Left forelimb (tissue), 1 donor: ENCODE measurements around the gene GARRE1.
A peak's percentile ranks its signal among the peaks of the same experiment; 100 is the strongest.
"Not testable (repeated sequence)": the region's sequence is repeated elsewhere in the genome, so short reads cannot be mapped to it uniquely, and the experiment has no call there.

Source experiments
- DNase-seq: peaks from one replicate; pipeline ENCODE4 v3.0.0-alpha.2; 2018; ENCODE audit warnings: low spot score

Gene GARRE1

DNA sequence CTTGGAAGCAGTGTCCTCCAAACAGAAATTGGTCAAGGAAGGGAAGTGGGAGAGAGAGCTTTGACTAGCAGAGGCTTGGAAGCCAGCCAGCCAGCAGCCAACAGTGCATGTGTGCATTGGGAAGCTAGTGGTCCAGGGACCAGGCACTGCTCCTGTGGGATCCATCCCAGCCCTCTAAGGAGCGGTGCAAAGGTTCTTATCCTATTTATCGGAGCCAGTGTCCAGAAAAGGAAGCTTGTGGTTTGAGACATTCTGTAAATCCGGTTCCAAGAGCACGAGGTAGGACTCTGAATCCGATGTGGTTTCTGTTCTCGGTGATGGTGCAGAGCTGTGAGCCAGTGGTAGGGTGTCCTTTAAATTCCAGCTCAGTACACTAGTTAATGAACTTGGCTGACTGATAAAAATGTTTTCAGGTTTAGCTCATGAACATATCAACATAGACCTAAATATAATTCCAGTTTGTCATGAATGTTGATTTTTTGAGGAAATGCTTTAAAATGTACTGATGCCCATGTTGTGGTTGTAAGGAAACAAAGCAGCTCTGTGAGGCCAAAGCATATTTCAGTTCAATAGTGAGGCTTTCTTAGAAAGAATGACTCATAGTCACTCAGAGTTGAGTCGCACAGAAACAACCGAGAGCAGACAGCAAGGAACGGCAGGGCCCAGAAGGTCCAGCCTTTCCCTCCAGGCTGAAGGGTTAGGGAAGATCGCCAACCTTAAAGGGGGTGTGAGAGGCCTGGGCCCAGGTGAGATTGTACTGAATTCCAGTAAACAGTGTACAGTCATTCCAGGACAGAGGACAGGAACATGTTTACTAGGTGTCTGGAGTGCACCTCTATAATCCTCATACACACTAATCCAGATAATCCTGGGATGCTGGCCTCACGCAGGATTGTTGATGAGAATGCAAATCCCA is 21.5 kb upstream of the GARRE1 start:
- no peak for DNase-seq

DNA sequence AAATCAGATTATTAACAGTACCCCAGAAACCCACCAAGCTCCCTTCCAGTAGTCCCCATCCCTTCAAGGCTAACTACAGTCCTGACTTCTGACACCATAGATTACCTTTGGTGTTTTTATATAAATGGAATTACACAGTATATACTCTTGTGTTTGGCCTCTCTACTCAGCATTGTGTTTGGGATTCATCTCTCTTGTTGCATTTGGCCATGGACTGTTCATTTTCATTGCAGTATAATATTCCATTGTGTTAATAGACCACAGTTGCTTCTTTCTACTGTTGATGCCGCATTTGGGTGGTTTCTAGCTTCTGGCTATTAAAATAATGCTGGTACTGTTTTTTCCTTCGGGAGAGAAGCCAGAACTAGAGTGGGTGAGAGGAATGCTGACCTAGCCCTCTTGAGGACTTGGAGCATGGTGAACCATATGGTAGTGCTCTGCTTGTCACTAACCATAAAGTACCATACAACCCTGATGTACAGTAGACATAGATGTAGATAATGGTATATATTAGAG is 18.9 kb upstream of the GARRE1 start:
- no peak for DNase-seq

DNA sequence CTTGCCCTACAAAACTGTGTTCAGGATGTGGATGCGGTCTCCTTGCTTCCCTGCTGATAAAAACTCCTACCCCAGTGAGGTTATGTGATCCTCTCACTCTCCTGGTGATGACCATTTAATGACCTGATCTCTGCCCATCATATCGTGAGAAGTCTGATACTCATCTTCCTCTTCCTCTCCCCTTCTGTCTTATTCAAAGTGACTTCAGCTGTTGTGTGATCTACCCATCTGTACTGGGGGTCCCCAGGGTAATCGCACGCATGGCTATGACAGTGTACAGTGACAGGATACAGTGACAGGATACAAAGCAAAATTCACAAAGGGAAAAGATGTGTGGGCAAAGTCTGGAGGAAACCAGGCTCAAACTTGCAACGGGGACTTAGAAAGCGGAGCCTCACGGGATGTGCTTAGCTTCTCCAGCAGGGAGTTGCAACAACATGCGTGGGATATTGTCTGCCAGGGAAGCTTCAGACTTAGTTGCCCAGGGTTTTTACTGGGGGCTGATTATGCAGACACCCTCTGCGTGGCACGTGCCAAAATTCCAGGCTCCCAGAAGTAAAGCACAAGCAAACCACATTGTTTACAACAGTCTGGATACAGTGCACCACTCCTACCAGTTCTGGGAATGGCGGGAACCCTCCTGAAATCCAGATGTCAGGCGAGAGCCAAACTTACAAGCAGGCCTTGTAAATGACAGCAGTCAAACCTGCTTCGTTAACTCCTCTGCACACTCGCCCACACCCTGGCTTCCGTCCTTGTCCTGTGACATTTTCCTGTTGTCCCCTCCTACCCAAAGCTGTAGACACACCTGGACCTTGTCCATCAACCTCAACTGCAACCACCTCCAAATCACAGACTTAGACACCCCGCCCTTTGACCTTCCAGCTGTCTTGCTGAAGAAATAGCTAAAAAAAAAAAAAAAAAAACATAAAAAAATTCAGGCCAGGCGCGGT is 18.0 kb upstream of the GARRE1 start:
- DNase-seq: no peak

DNA sequence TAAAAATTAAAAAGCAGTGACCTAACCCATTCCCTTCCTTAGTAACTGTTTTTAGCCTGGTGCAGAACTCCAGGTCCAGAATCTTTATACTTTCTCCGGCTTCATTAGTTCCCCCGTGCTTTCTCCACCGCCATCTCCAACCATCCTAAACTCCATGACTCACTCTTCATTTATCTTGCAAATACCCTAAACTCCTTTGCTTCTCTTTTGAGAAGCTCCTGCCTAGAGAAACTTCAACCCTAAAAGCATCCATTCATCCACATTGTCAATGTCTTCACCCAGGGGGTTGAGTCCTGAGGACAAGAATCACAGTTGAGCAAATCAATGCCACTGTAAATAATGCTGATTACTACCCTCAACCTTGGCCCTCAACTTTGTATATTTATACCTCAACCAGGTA is 17.1 kb upstream of the GARRE1 start:
- no peak for DNase-seq

DNA sequence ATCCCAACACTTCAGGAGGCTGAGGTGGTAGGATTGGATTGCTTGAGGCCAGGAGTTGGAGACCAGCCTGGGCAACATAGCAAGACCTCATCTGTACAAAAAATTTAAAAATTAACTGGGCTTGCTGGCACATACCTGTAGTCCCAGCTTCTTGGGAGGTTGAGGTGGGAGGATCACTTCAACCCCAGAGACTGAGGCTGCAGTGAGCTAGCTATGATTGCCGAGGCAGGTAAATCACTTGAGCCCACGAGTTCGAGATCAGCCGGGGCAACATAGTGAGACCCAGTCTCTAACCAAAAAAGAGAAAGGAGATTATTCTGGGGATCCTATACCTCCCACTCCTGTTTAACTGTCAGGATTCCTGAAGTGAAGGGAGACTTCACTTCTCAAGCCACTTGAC is 16.4 kb upstream of the GARRE1 start:
- DNase-seq: no peak

DNA sequence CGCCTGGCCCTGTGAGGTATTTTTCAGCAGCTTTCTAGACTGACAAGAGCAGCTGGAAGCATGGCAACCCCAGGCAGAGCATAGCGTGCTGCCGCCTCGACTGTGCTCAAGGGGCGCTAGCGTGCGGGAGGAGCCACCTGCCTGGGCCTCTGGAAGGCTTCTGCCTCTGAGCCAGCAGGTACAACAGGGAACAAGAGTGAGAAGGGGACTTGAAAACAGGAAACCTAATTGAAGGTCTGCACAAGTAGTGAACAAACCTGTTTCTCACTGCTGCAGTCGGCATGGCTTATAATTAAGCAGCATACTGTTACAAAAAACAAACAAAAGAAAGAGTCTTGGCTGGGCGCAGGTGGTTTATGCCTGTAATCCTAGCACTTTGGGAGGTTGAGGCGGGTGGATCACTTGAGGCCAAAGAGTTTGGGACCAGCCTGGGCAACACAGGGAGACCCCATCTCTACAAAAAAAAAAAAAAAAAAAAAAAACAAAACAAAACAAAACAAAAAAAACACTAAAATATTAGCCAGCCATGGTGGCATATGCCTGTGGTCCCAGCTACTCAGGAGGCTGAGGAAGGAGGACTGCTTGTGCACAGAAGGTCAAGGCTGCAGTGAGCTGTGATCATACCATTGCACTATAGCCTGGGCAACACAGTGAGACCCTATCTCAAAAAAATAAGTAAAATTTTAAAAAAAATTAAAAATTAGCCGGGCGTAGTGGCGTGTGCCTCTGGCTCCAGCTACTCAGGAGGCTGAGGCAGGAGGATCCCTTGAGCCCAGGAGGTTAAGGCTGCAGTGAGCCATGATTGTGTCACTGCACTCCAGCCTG is 12.6 kb upstream of the GARRE1 start:
- no peak for DNase-seq

DNA sequence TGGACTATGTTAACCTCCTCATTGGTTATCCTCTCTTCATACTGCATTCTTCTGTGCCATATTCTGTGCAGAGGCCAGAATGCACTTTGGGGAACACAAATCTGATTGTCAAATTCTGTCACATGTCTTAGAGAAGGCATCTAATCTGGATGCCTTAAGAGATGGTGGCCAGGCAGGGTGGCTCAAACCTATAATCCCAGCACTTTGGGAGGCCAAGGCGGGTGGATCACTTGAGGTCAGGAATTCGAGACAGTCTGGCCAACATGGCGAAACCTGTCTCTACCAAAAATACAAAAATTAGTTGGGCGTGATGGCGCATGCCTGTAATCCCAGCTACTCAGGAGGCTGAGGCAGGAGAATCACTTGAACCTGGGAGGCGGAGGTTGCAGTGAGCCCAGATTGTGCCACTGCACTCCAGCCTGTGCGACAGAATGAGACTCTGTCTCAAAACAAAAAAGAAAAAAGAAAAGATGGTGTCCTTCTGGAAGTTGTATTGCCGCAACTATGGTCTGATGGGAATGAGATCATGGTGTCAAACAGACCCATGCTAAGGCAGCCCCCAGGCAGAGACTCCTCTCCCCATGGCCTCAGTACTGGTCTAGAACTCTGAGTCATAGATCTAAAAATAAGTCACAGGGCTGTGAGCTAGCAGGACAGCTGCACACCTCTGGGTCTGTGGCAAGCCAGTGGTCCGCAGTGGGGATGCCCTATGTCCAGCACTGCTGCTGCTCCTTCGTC is 11.0 kb upstream of the GARRE1 start:
- not testable (repeated sequence) for DNase-seq

DNA sequence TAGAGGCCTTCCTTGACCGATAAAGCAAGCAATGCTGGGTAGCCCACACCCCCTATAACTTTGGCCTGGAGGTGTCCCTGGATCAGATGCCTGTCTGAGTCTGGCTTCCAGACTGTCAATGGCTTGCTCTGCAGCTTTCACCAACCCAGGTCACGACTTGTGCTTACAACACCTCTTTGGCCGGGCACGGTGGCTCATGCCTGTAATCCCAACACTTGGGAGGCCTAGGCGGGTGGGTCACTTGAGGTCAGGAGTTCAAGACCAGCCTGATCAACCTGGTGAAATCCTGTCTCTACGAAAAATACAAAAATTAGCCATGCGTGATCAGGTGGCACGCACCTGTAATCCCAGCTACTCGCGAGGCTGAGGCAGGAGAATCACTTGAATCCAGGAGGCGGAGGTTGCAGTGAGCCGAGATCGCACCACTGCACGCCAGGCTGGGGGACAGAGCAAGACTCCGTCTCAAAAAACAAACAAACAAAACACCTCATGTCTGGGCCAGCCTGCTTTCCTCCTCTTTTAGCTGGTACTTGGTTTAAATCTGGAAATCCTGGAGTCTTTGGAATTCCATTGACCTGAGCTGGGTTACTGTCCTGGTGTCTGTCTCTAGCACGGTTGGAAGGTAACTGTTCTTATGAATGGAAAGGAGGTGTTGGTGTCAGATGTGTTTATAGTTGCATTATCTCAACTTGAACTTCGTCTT is 10.3 kb upstream of the GARRE1 start:
- no peak for DNase-seq

DNA sequence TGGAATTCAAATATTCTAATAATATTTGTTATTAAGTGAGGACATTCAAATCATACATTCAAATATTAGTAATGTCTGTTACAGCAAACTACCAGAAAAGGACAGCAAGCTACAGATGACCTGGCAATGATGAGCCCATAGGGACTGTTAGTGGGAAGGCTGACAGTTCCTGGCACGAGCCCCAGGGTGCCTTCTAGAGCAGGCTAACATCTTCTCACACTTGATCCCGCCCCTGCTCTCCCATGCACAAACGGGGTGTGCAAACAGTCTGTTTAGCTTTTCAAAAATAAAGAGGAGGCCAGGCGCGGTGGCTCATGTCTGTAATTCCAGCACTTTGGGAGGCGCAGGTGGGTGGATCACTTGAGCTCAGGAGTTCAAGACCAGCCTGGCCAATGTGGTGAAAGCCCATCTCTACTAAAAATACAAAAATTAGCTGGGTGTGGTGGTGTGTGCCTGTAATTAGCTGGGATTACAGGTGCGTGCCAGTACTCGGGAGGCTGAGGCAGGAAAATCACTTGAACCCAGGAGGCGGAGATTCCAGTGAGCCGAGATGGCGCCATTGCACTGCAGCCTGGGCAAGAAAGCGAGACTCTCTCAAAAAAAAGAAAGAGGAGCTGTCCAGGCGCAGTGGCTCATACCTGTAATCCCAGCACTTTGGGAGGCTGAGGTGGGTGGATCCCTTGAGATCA is 9.6 kb upstream of the GARRE1 start:
- no peak for DNase-seq

DNA sequence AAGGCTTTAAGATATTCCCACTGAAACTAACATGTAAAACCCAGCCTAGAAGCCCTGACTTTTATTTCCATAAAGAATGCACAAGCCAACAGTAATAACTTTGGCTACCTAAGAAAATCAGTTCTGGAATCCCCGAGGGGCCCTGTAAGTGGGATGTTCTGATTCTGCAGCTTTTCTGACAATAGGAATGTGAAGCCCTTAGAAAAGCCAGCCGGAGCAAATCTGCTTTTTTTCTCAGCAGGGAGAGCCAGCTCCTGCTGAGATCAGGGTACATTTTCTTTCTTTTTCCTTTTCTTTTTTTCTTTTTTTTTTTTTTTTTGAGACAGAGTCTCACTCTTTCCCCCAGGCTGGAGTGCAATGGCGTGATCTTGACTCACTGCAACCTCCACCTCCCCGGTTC is 8.0 kb upstream of the GARRE1 start:
- DNase-seq: no peak

DNA sequence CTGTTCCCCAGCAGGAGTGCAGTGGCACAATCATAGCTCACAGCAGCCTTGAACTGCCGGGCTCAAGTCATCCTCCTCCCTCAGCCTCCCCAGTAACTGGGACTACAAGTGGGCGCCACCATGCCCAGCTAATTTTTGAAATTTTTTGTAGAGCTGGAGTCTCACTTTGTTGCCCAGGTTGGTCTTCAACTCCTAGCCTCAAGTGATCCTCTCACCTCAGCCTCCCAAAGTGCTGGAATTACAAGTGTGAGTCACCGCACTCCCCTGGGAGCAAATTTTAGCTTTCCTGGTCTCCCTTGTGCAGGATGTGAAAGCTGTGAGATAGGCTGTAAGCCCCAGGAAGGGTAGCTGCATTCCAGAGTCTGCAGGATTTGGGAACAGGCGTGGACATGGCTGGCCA is 5.4 kb upstream of the GARRE1 start:
- no peak for DNase-seq

DNA sequence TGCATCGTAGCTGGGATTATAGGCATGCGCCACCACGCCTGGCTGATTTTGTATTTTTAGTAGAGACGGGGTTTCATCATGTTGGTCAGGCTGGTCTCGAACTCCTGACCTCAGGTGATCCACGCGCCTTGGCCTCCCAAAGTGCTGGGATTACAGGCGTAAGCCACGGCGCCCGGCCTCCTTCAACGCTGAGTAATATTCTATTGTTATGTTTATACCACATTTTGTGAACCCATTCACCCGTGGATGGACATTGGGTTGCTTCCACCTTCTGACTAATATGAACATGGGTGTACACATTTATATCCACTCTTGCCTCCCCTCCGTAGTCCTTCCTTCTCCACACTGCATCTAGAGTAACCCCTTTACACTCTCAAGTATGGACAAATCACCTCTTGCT is 1.2 kb upstream of the GARRE1 start:
- not testable (repeated sequence) for DNase-seq

DNA sequence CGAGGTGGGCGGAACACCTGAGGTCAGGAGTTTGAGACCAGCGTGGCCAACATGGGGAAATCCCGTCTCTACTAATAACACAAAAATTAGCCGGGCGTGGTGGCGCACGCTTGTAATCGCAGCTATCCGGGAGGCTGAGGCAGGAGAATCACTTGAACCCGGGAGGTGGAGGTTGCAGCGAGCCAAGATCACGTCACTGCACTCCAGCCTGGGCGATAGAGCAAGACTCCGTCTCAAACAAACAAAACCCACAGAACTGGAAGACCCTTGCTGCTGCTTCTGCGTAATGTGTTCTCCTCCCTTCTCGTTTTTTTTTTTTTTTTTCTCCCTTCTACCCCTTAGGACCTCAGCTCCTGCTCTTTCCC is 691 bp upstream of the GARRE1 start:
- DNase-seq: not testable (repeated sequence)

DNA sequence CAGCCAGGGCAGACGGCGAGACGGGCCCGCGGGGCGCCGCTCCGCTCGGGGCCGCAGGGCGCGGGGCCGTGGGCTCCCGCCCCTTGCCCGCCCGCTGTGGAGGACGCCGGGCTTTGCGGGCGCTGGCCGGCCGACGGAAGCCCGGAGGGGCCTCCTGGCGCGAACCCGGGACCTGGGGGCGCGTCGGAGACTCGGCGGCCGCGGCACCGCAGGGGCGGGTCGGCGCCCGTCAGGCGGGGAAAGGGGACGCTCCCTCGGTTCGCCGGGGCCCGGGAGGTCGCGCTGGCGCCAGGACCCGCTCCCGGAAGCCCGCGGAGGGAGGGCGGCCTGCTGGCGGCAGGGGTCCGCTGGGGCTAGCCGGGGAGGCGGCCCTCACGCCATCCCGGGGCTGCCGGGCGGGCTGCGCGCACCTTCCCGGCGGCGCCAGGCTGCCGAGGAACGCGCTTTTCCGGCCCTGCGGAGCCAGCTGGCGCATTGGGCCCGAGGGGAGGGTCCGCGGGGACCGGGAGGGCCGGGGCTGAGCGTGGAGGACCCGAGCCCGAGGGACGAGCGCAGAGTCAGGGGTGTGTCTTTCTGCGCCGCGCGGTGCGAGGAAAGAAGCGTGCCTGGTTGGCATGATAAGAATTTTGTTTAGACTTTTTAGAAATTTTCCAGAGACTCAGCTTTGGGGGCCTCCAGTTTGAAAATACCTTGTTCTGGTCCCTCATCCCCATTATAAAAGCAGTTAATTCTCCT is 511 bp downstream of the GARRE1 start:
- DNase-seq: peak; percentile 78

DNA sequence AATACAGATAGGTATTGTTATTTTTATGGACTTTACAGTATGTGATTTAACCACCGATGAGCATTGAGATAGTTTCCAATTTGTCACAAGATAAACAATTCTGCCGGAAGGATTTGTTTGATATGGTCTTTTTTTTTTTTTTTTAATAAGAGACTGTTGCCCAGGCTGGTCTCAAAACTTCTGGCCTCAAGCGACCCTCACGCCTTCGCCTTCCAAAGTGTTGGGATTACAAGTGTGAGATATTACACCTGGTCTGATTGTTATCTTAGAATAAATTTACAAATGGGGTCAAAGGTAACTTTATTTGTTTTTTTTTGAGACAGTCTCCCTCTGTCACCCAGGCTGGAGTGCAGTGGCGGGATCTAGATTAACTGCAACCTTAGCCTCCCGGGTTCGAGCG is 1.2 kb downstream of the GARRE1 start:
- DNase-seq: no peak

DNA sequence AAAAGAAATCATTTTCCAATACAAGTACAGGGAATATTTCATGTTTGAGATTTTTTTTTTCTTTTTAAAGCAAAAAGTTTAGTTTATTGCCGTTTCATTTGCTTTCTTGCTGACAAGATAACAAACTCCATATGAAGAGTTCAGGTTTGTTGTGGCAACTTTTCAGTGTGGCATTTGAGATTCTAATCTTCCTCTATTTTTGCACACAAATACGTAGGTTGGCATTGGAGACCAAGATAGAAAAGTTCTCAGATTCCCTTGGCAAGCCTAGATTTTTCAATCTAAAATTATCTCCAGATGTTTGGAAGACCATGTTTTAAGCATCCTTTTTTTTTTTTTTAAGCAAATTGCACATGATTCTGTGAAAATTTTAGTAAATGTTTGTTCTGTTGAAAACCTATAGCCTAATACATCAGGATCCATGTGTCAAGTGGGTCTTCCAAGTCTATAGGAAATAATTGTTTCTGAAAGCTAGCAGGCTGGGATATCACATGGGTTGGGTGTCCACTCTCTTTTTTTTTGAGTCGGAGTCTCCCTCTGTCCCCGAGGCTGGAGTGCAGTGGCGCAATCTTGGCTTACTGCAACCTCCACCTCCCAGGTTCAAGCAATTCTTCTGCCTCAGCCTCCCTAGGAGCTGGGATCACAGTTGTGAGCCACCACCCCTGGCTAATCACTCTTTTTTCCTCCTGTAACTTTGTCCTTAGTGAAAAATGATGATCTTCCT is 2.6 kb downstream of the GARRE1 start:
- no peak for DNase-seq

DNA sequence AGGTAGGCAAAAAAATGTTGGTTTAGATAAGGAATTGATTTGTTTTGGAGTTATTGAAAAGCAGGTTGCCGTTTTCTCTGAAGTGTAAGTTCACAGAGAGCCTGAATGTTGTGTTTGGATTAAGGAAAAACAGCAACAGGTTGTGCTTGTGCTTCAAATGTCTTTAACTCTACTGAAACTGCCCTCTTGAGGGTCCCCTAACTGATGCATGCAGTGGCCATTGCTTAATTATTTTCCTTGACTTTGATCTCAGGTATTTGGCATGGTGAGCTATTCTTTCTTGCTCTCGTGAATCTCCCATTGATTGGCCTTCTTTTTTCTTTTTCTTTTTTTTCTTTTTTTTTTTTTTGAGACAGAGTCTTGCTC is 3.2 kb downstream of the GARRE1 start:
- no peak for DNase-seq

DNA sequence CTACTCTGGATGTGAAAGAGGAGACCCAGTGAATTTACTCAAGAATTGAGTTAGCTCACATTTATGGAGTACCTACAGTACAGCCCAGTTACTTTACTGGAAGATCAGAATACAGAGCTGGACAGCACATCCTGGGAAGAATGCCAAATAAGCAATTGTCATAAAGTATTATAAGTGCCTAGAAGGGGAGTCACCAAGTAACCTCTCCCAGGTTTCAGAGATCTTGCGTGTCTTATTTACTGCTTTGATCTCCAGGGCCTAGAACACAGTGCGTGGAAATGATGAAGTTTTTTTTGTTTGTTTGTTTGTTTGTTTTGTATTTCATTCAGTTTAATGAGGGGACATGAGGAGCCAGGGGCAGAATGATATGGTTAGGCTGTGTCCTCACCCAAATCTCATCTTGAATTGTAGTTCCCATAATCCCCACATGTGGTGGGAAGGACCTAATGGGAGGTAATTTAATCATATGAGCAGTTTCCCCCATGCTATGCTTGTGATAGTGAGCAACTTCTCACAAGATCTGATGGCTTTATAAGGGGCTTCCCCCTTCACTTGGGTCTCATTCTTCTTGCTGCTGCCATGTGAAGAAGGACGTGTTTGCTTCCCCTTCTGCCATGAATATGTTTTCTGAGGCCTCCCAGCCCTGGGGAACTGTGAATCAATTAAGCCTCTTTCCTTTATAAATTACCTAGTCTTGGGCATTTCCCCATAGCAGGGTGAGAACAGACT is 5.2 kb downstream of the GARRE1 start:
- DNase-seq: no peak
